IMR-90 (cell line): ENCODE measurements around the gene OR8B4. TPM values are rescaled to one million over a fixed set of nuclear protein-coding genes. Genes with fewer than 3 reads are reported as not detected.

Experiments used
- ATAC-seq: fragments of 200-7000 bp; cut with Tn5 transposase; 2 replicates; pipeline ENCODE4 v1.9.1; 2020; ENCODE audit warnings: low read depth, mild to moderate bottlenecking, moderate library complexity
- BruUV-seq: library from RNA; stranded (reverse); fragments of 400-500 nt; replicated peaks from 2 replicates; lab custom pipeline; 2021; lab: Mats Ljungman, UMichigan
- CTCF ChIA-PET: fragments of 300-600 bp; formaldehyde crosslinking; extraction: SDS; loops from one replicate; lab custom pipeline; 2021; ENCODE audit warnings: antibody characterized with exemption; lab: Yijun Ruan, JAX
- POLR2A ChIA-PET: fragments of 300-600 bp; sonication (Branson Sonifier 250); formaldehyde crosslinking; loops from one replicate; lab custom pipeline; 2022; ENCODE audit warnings: antibody characterized with exemption; ENCODE audit not compliant: unreplicated experiment; lab: Charles Lee
- DNase-seq: peaks from one replicate; pipeline ENCODE4 v3.0.0; 2013
- H2AFZ ChIP-seq: replicated peaks from 2 replicates; pipeline ENCODE3; 2013; ENCODE audit warnings: low read length, mild to moderate bottlenecking; ENCODE audit not compliant: poor library complexity
- H2AK5ac ChIP-seq: 2 replicates; pipeline ENCODE4 v1.6.1; 2013; ENCODE audit warnings: low read depth, low read length, inconsistent platforms
- H2AK9ac ChIP-seq: replicated peaks from 2 replicates; pipeline ENCODE3; 2013; ENCODE audit warnings: mild to moderate bottlenecking, low read depth, low read length, moderate library complexity; ENCODE audit not compliant: poor library complexity
- H2BK120ac ChIP-seq: 2 replicates; pipeline ENCODE4 v1.6.1; 2013; ENCODE audit warnings: low read depth, low read length, inconsistent platforms
- H2BK15ac ChIP-seq: 3 replicates; pipeline ENCODE4 v1.6.1; 2013; ENCODE audit warnings: low read depth, low read length, inconsistent platforms
- H2BK20ac ChIP-seq: 2 replicates; pipeline ENCODE4 v1.6.1; 2013; ENCODE audit warnings: low read depth, mild to moderate bottlenecking, inconsistent platforms, low read length, moderate library complexity
- H2BK5ac ChIP-seq: 2 replicates; pipeline ENCODE4 v1.6.1; 2013; ENCODE audit warnings: mild to moderate bottlenecking, low read depth, low read length, inconsistent platforms; ENCODE audit not compliant: poor library complexity, severe bottlenecking
- H3K14ac ChIP-seq: replicated peaks from 2 replicates; pipeline ENCODE4 v1.6.1; 2013; ENCODE audit warnings: low read depth, low read length, inconsistent platforms
- H3K18ac ChIP-seq: 2 replicates; pipeline ENCODE4 v1.6.1; 2013; ENCODE audit warnings: low read depth, low read length, control low read depth
- H3K23ac ChIP-seq: 2 replicates; pipeline ENCODE4 v1.6.1; 2013; ENCODE audit warnings: low read depth, low read length, inconsistent platforms
- H3K27ac ChIP-seq: 2 replicates; pipeline ENCODE4 v1.5.1; 2013; ENCODE audit warnings: mild to moderate bottlenecking, control low read depth, low read length; ENCODE audit not compliant: insufficient read depth
- H3K27me3 ChIP-seq: 2 replicates; pipeline ENCODE4 v1.6.1; 2013; ENCODE audit warnings: low read length; ENCODE audit not compliant: control insufficient read depth, insufficient read depth
- H3K36me3 ChIP-seq: 2 replicates; pipeline ENCODE4 v1.6.1; 2013; ENCODE audit warnings: low read length, mixed read lengths; ENCODE audit not compliant: control insufficient read depth, insufficient read depth
- H3K4ac ChIP-seq: 2 replicates; pipeline ENCODE4 v1.6.1; 2013; ENCODE audit warnings: low read depth, low read length, inconsistent platforms
- H3K4me1 ChIP-seq: 2 replicates; pipeline ENCODE4 v1.6.1; 2013; ENCODE audit warnings: low read length, mixed read lengths; ENCODE audit not compliant: control insufficient read depth, insufficient read depth
- H3K4me2 ChIP-seq: 2 replicates; pipeline ENCODE4 v1.6.1; 2013; ENCODE audit warnings: low read depth, mild to moderate bottlenecking, control low read depth, low read length, moderate library complexity
- H3K4me3 ChIP-seq: 2 replicates; pipeline ENCODE4 v1.5.1; 2013; ENCODE audit warnings: low read depth, mild to moderate bottlenecking, control low read depth, low read length, moderate library complexity; ENCODE audit not compliant: insufficient read depth
- H3K56ac ChIP-seq: 2 replicates; pipeline ENCODE4 v1.6.1; 2013; ENCODE audit warnings: low read length, inconsistent platforms; ENCODE audit not compliant: insufficient read depth; ENCODE audit errors: extremely low read depth
- H3K79me1 ChIP-seq, 2 experiments: 2 replicates each; pipeline ENCODE4 v1.6.1; 2013; ENCODE audit warnings: low read length in 2 of 2, inconsistent platforms in 1 of 2, low read depth in 1 of 2
- H3K9ac ChIP-seq: 2 replicates; pipeline ENCODE4 v1.6.1; 2013; ENCODE audit warnings: low read depth, low read length, control low read depth
- H3K9me1 ChIP-seq: 2 replicates; pipeline ENCODE4 v1.6.1; 2013; ENCODE audit warnings: low read length, inconsistent platforms; ENCODE audit not compliant: insufficient read depth
- H3K9me3 ChIP-seq: 2 replicates; pipeline ENCODE4 v1.6.1; 2013; ENCODE audit warnings: low read length; ENCODE audit not compliant: control insufficient read depth, insufficient read depth
- H4K20me1 ChIP-seq: 2 replicates; pipeline ENCODE4 v1.6.1; 2013; ENCODE audit warnings: low read length, inconsistent platforms; ENCODE audit not compliant: insufficient read depth
- H4K5ac ChIP-seq: 2 replicates; pipeline ENCODE4 v1.6.1; 2013; ENCODE audit warnings: mild to moderate bottlenecking, low read depth, low read length, control low read depth
- H4K8ac ChIP-seq, 2 experiments: 2 replicates each; pipeline ENCODE4 v1.6.1; 2013; ENCODE audit warnings: low read depth in 2 of 2, low read length in 2 of 2, control low read depth in 1 of 2, inconsistent platforms in 1 of 2
- H4K91ac ChIP-seq: 2 replicates; pipeline ENCODE4 v1.6.1; 2013; ENCODE audit warnings: low read depth, low read length, inconsistent platforms; ENCODE audit not compliant: insufficient read depth
- CEBPB ChIP-seq: IDR thresholded peaks from 2 replicates; pipeline ENCODE4 v1.6.1; 2012; ENCODE audit warnings: low read depth, low read length, improper control_type of control experiment
- MAZ ChIP-seq: IDR thresholded peaks from 2 replicates; pipeline ENCODE4 v1.6.1; 2012; ENCODE audit warnings: low read depth, mild to moderate bottlenecking, low read length, improper control_type of control experiment, moderate library complexity, borderline replicate concordance
- WGBS, 2 experiments: methylation state at CpG; one replicate each; pipeline versions ENCODE4 v1.1.5 to v1.1.7; 2013; ENCODE audit warnings: missing lambda C conversion rate in 2 of 2; ENCODE audit not compliant: insufficient read length in 1 of 2; ENCODE audit errors: extremely low coverage in 2 of 2; 5-methylcytosine and 5-hydroxymethylcytosine counted together
- dilution Hi-C: fragments of 300-500 bp; cut with HindIII; formaldehyde crosslinking; loops from one replicate; pipeline ENCODE4 v1.14.3; 2018; ENCODE audit warnings: low sequenced_read_pairs; ENCODE audit not compliant: unreplicated experiment
- in situ Hi-C: fragments of 300-500 bp; cut with MboI; formaldehyde crosslinking; loops from 3 replicates; pipeline ENCODE4 v1.14.3; 2019; ENCODE audit warnings: low sequenced_read_pairs, inconsistent platforms, mixed read lengths
- intact Hi-C: fragments of 100-400 bp; cut with micrococcal nuclease; formaldehyde crosslinking; loops from 2 replicates; pipeline ENCODE4 v1.10.0; 2022
- polyA plus RNA-seq, 3 experiments: library from polyadenylated mRNA; depleted of rRNA; stranded (reverse); fragments of >200 nt; gene quantifications; 2 replicates each; pipeline ENCODE4 v1.2.3, GENCODE V29; 2012; ENCODE audit warnings: low replicate concordance in 1 of 3
- total RNA-seq: library from RNA; depleted of rRNA; stranded (reverse); fragments of >200 nt; gene quantifications from 2 replicates; pipeline ENCODE4 v1.2.3, GENCODE V29; 2012

Gene OR8B4
- total and polyA plus RNA-seq, 2 of the 4 experiments (the other 2 are of a cell fraction): not detected

DNA sequence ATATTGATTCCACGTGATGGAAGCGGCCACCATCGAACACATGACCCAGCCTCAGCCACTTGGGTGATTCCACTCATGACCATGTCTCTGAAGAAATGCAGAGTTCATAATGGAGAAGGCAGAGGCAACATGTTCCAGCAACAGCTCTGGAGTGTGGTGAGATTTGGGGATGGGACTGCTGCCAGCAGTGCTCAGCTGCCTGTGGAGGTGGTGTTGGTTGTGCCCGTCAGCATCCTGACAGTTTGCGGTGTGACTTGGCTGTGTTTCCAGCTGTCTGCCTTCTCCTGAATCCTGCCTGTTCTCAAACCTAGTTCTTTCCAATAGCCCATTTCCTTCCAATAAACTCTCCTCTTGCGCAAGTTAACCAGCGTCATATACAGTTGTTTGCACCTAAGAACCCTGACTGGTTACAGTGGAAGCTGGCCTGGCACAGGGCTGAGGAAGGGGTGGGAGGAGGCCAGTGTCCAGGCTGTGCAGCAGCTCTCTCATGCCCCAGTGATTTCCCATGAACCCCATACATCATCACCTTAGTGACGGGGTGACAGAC, 42.8 kb upstream of the OR8B4 start:
- no peak overlapping the region for H4K91ac ChIP-seq
- dilution Hi-C loops (no loop called here), intact Hi-C loops (no loop called here), in situ Hi-C loops (no loop called here)
- TF ChIP-seq MAZ (no peak), CEBPB (0 out of 2 replicates have a peak, but pooled peaks have one; percentile 6)
- H3K56ac ChIP-seq: no peak overlapping the region
- no peak overlapping the region for H2BK5ac ChIP-seq
- WGBS, 2 experiments: 65% methylated on average over 3 of the region's 8 CpGs; no CpG with 5 or more reads in 1 of the 2 experiments
- H2BK15ac ChIP-seq: no peak overlapping the region
- no peaks in the 10 kb centered on the region for H3K9me1 ChIP-seq
- no peak overlapping the region for H2AK5ac ChIP-seq
- DNase-seq (peak; percentile 2), ATAC-seq (no peak)
- no peak overlapping the region for H3K27ac ChIP-seq
- no peak overlapping the region for H4K5ac ChIP-seq
- no peak overlapping the region for H3K14ac ChIP-seq
- H2BK20ac ChIP-seq: no peak overlapping the region
- no peaks in the 10 kb centered on the region for H3K9me3 ChIP-seq
- CTCF ChIA-PET: no interaction called here
- H4K8ac ChIP-seq: no peak overlapping the region
- no peak overlapping the region for H3K4me3 ChIP-seq
- no peaks in the 10 kb centered on the region for H3K79me1 ChIP-seq
- H3K36me3 ChIP-seq: no peaks in the 10 kb centered on the region
- no peaks in the 10 kb centered on the region for H3K4me1 ChIP-seq
- H3K23ac ChIP-seq: no peak overlapping the region
- H3K18ac ChIP-seq: no peak overlapping the region
- POLR2A ChIA-PET: no interaction called here
- H4K20me1 ChIP-seq: no peaks in the 10 kb centered on the region
- H3K9ac ChIP-seq: no peak overlapping the region
- no peak overlapping the region for H3K4me2 ChIP-seq
- peaks cover 9% of the 10 kb centered on the region for H3K27me3 ChIP-seq
- H2BK120ac ChIP-seq: no peak overlapping the region
- peak overlapping the region; percentile 8 for H2AFZ ChIP-seq
- H2AK9ac ChIP-seq: no peak overlapping the region
- no TSS peak for BruUV-seq
- H3K4ac ChIP-seq: no peak overlapping the region
